IMR-90 (cell line): ENCODE results near the gene RAP1GAP2. TPM values are rescaled to one million over a fixed set of nuclear protein-coding genes. Genes with fewer than 3 reads are reported as not detected.

Source experiments
- ATAC-seq: fragments of 200-7000 bp; cut with Tn5 transposase; 2 replicates; pipeline ENCODE4 v1.9.1; 2020; ENCODE audit warnings: low read depth, mild to moderate bottlenecking, moderate library complexity
- BruUV-seq: library from RNA; stranded (reverse); fragments of 400-500 nt; replicated peaks from 2 replicates; lab custom pipeline; 2021; lab: Mats Ljungman, UMichigan
- CTCF ChIA-PET: fragments of 300-600 bp; formaldehyde crosslinking; extraction: SDS; loops from one replicate; lab custom pipeline; 2021; ENCODE audit warnings: antibody characterized with exemption; lab: Yijun Ruan, JAX
- POLR2A ChIA-PET: fragments of 300-600 bp; sonication (Branson Sonifier 250); formaldehyde crosslinking; loops from one replicate; lab custom pipeline; 2022; ENCODE audit warnings: antibody characterized with exemption; ENCODE audit not compliant: unreplicated experiment; lab: Charles Lee
- DNase-seq: peaks from one replicate; pipeline ENCODE4 v3.0.0; 2013
- H2AFZ ChIP-seq: replicated peaks from 2 replicates; pipeline ENCODE3; 2013; ENCODE audit warnings: low read length, mild to moderate bottlenecking; ENCODE audit not compliant: poor library complexity
- H2AK5ac ChIP-seq: 2 replicates; pipeline ENCODE4 v1.6.1; 2013; ENCODE audit warnings: low read depth, low read length, inconsistent platforms
- H2AK9ac ChIP-seq: replicated peaks from 2 replicates; pipeline ENCODE3; 2013; ENCODE audit warnings: mild to moderate bottlenecking, low read depth, low read length, moderate library complexity; ENCODE audit not compliant: poor library complexity
- H2BK120ac ChIP-seq: 2 replicates; pipeline ENCODE4 v1.6.1; 2013; ENCODE audit warnings: low read depth, low read length, inconsistent platforms
- H2BK15ac ChIP-seq: 3 replicates; pipeline ENCODE4 v1.6.1; 2013; ENCODE audit warnings: low read depth, low read length, inconsistent platforms
- H2BK20ac ChIP-seq: 2 replicates; pipeline ENCODE4 v1.6.1; 2013; ENCODE audit warnings: low read depth, mild to moderate bottlenecking, inconsistent platforms, low read length, moderate library complexity
- H2BK5ac ChIP-seq: 2 replicates; pipeline ENCODE4 v1.6.1; 2013; ENCODE audit warnings: mild to moderate bottlenecking, low read depth, low read length, inconsistent platforms; ENCODE audit not compliant: poor library complexity, severe bottlenecking
- H3K14ac ChIP-seq: replicated peaks from 2 replicates; pipeline ENCODE4 v1.6.1; 2013; ENCODE audit warnings: low read depth, low read length, inconsistent platforms
- H3K18ac ChIP-seq: 2 replicates; pipeline ENCODE4 v1.6.1; 2013; ENCODE audit warnings: low read depth, low read length, control low read depth
- H3K23ac ChIP-seq: 2 replicates; pipeline ENCODE4 v1.6.1; 2013; ENCODE audit warnings: low read depth, low read length, inconsistent platforms
- H3K27ac ChIP-seq: 2 replicates; pipeline ENCODE4 v1.5.1; 2013; ENCODE audit warnings: mild to moderate bottlenecking, control low read depth, low read length; ENCODE audit not compliant: insufficient read depth
- H3K27me3 ChIP-seq: 2 replicates; pipeline ENCODE4 v1.6.1; 2013; ENCODE audit warnings: low read length; ENCODE audit not compliant: control insufficient read depth, insufficient read depth
- H3K36me3 ChIP-seq: 2 replicates; pipeline ENCODE4 v1.6.1; 2013; ENCODE audit warnings: low read length, mixed read lengths; ENCODE audit not compliant: control insufficient read depth, insufficient read depth
- H3K4ac ChIP-seq: 2 replicates; pipeline ENCODE4 v1.6.1; 2013; ENCODE audit warnings: low read depth, low read length, inconsistent platforms
- H3K4me1 ChIP-seq: 2 replicates; pipeline ENCODE4 v1.6.1; 2013; ENCODE audit warnings: low read length, mixed read lengths; ENCODE audit not compliant: control insufficient read depth, insufficient read depth
- H3K4me2 ChIP-seq: 2 replicates; pipeline ENCODE4 v1.6.1; 2013; ENCODE audit warnings: low read depth, mild to moderate bottlenecking, control low read depth, low read length, moderate library complexity
- H3K4me3 ChIP-seq: 2 replicates; pipeline ENCODE4 v1.5.1; 2013; ENCODE audit warnings: low read depth, mild to moderate bottlenecking, control low read depth, low read length, moderate library complexity; ENCODE audit not compliant: insufficient read depth
- H3K56ac ChIP-seq: 2 replicates; pipeline ENCODE4 v1.6.1; 2013; ENCODE audit warnings: low read length, inconsistent platforms; ENCODE audit not compliant: insufficient read depth; ENCODE audit errors: extremely low read depth
- H3K79me1 ChIP-seq, 2 experiments: 2 replicates each; pipeline ENCODE4 v1.6.1; 2013; ENCODE audit warnings: low read length in 2 of 2, inconsistent platforms in 1 of 2, low read depth in 1 of 2
- H3K9ac ChIP-seq: 2 replicates; pipeline ENCODE4 v1.6.1; 2013; ENCODE audit warnings: low read depth, low read length, control low read depth
- H3K9me1 ChIP-seq: 2 replicates; pipeline ENCODE4 v1.6.1; 2013; ENCODE audit warnings: low read length, inconsistent platforms; ENCODE audit not compliant: insufficient read depth
- H3K9me3 ChIP-seq: 2 replicates; pipeline ENCODE4 v1.6.1; 2013; ENCODE audit warnings: low read length; ENCODE audit not compliant: control insufficient read depth, insufficient read depth
- H4K20me1 ChIP-seq: 2 replicates; pipeline ENCODE4 v1.6.1; 2013; ENCODE audit warnings: low read length, inconsistent platforms; ENCODE audit not compliant: insufficient read depth
- H4K5ac ChIP-seq: 2 replicates; pipeline ENCODE4 v1.6.1; 2013; ENCODE audit warnings: mild to moderate bottlenecking, low read depth, low read length, control low read depth
- H4K8ac ChIP-seq, 2 experiments: 2 replicates each; pipeline ENCODE4 v1.6.1; 2013; ENCODE audit warnings: low read depth in 2 of 2, low read length in 2 of 2, control low read depth in 1 of 2, inconsistent platforms in 1 of 2
- H4K91ac ChIP-seq: 2 replicates; pipeline ENCODE4 v1.6.1; 2013; ENCODE audit warnings: low read depth, low read length, inconsistent platforms; ENCODE audit not compliant: insufficient read depth
- ELK1 ChIP-seq: fragments of 150-350 bp; IDR thresholded peaks from 2 replicates; pipeline ENCODE4 v1.6.1; 2016; ENCODE audit warnings: low read depth, mild to moderate bottlenecking, low read length, moderate library complexity, borderline replicate concordance
- MXI1 ChIP-seq: IDR thresholded peaks from 2 replicates; pipeline ENCODE4 v1.6.1; 2012; ENCODE audit warnings: low read depth, mild to moderate bottlenecking, low read length, moderate library complexity, borderline replicate concordance
- WGBS, 2 experiments: methylation state at CpG; one replicate each; pipeline versions ENCODE4 v1.1.5 to v1.1.7; 2013; ENCODE audit warnings: missing lambda C conversion rate in 2 of 2; ENCODE audit not compliant: insufficient read length in 1 of 2; ENCODE audit errors: extremely low coverage in 2 of 2; 5-methylcytosine and 5-hydroxymethylcytosine counted together
- dilution Hi-C: fragments of 300-500 bp; cut with HindIII; formaldehyde crosslinking; loops from one replicate; pipeline ENCODE4 v1.14.3; 2018; ENCODE audit warnings: low sequenced_read_pairs; ENCODE audit not compliant: unreplicated experiment
- in situ Hi-C: fragments of 300-500 bp; cut with MboI; formaldehyde crosslinking; loops from 3 replicates; pipeline ENCODE4 v1.14.3; 2019; ENCODE audit warnings: low sequenced_read_pairs, inconsistent platforms, mixed read lengths
- intact Hi-C: fragments of 100-400 bp; cut with micrococcal nuclease; formaldehyde crosslinking; loops from 2 replicates; pipeline ENCODE4 v1.10.0; 2022
- polyA plus RNA-seq, 3 experiments: library from polyadenylated mRNA; depleted of rRNA; stranded (reverse); fragments of >200 nt; gene quantifications; 2 replicates each; pipeline ENCODE4 v1.2.3, GENCODE V29; 2012; ENCODE audit warnings: low replicate concordance in 1 of 3
- total RNA-seq: library from RNA; depleted of rRNA; stranded (reverse); fragments of >200 nt; gene quantifications from 2 replicates; pipeline ENCODE4 v1.2.3, GENCODE V29; 2012

The RAP1GAP2 gene
- total and polyA plus RNA-seq, 2 of the 4 experiments (the other 2 are of a cell fraction), result 5.7 to 7.5 TPM

GRCh38 chr17:2985318-2985717 is 189.1 kb downstream of the RAP1GAP2 start:
- CTCF ChIA-PET, result no interaction called here

More at GRCh38 chr17:2985318-2985717, 189.1 kb downstream of the RAP1GAP2 start:
- Histone ChIP-seq H3K9me1 (no peaks in the 10 kb centered on the region), H4K91ac (no peak overlapping the region), H3K4me1 (peaks cover 2% of the 10 kb centered on the region; the same call in 1 of the 2 replicates), H2BK5ac (no peak overlapping the region), H3K9ac (no peak overlapping the region), H3K27me3 (no peaks in the 10 kb centered on the region), H4K8ac (no peak overlapping the region), H2AK5ac (no peak overlapping the region), H3K4me2 (no peak overlapping the region), H2AFZ (no peak overlapping the region), H3K4ac (no peak overlapping the region), H3K18ac (no peak overlapping the region), H3K9me3 (no peaks in the 10 kb centered on the region), H3K36me3 (no peaks in the 10 kb centered on the region), H3K56ac (no peak overlapping the region), H3K79me1 (no peaks in the 10 kb centered on the region), H3K14ac (no peak overlapping the region), H2BK120ac (no peak overlapping the region), H2AK9ac (no peak overlapping the region), H3K27ac (no peak overlapping the region), H2BK15ac (no peak overlapping the region), H3K23ac (no peak overlapping the region), H4K20me1 (no peaks in the 10 kb centered on the region), H2BK20ac (no peak overlapping the region), H4K5ac (no peak overlapping the region), H3K4me3 (no peak overlapping the region)
- POLR2A ChIA-PET, result no interaction called here
- dilution Hi-C loops (no loop called here), in situ Hi-C loops (no loop called here), intact Hi-C loops (no loop called here)
- no peak for TF ChIP-seq MXI1
- no peak for TF ChIP-seq ELK1
- DNase-seq, result no peak
- no peak for ATAC-seq
- no TSS peak for BruUV-seq
- no CpG with 5 or more reads among the region's 5 CpGs for WGBS, 2 experiments
